HG03575 (cell line): ENCODE data around the gene CHST11.

Experiments
- ATAC-seq: cut with Tn5 transposase; IDR thresholded peaks from one replicate; pipeline ENCODE4 v1.9.1; 2021; ENCODE audit not compliant: unreplicated experiment, insufficient number of reproducible peaks, low FRiP score; ENCODE audit errors: extremely low read depth

The CHST11 gene

GRCh38 chr12:104707794-104708558, 251.2 kb downstream of the CHST11 start:
- ATAC-seq, result no peak

GRCh38 chr12:104708891-104709290, 252.1 kb downstream of the CHST11 start:
- ATAC-seq, result no peak

- no peak for ATAC-seq
Observed at GRCh38 chr12:104709692-104710435, 253.1 kb downstream of the CHST11 start.

GRCh38 chr12:104710940-104711689, 254.4 kb downstream of the CHST11 start:
- no peak for ATAC-seq

- ATAC-seq, result no peak
Observed at GRCh38 chr12:104712477-104712876, 255.7 kb downstream of the CHST11 start.

- ATAC-seq, result no peak
Observed at GRCh38 chr12:104712968-104713367, 256.2 kb downstream of the CHST11 start.

GRCh38 chr12:104713444-104713843, 256.7 kb downstream of the CHST11 start:
- no peak for ATAC-seq

- no peak for ATAC-seq
Observed at GRCh38 chr12:104714369-104714768, 257.6 kb downstream of the CHST11 start.

GRCh38 chr12:104716172-104716571, 259.4 kb downstream of the CHST11 start:
- no peak for ATAC-seq

GRCh38 chr12:104718304-104718929, 261.7 kb downstream of the CHST11 start:
- ATAC-seq, result no peak

GRCh38 chr12:104719700-104720338, 263.1 kb downstream of the CHST11 start:
- no peak for ATAC-seq

GRCh38 chr12:104720339-104721038, 263.7 kb downstream of the CHST11 start:
- no peak for ATAC-seq

GRCh38 chr12:104721039-104721405, 264.3 kb downstream of the CHST11 start:
- no peak for ATAC-seq

- ATAC-seq, result no peak
Observed at GRCh38 chr12:104721936-104722335, 265.2 kb downstream of the CHST11 start.

- no peak for ATAC-seq
Observed at GRCh38 chr12:104722601-104723534, 266.1 kb downstream of the CHST11 start.

GRCh38 chr12:104723895-104724294, 267.1 kb downstream of the CHST11 start:
- no peak for ATAC-seq

- no peak for ATAC-seq
Observed at GRCh38 chr12:104724992-104725585, 268.3 kb downstream of the CHST11 start.
